Fibroblast of peridontal ligament (primary cell): ENCODE data around the gene CHAD.

Experiments used
- DNase-seq: peaks from one replicate; pipeline ENCODE4 v3.0.0-alpha.2; 2010; ENCODE audit errors: extremely low read depth

The CHAD gene

GRCh38 chr17:50468304-50469207 is at the start of gene CHAD:
Gene CHAD, minus strand, starts transcription at chr17:50468880. Its CDS starts 67 bp downstream, at chr17:50468813.
- DNase-seq = no peak

- DNase-seq = no peak
These were observed 49.1 kb upstream of the CHAD start for GRCh38 chr17:50517504-50518383.

GRCh38 chr17:50517011-50517410 is 48.3 kb upstream of the CHAD start:
- DNase-seq = no peak

GRCh38 chr17:50514936-50515702 is 46.4 kb upstream of the CHAD start:
- peak; percentile 58 for DNase-seq

- no peak for DNase-seq
These were observed 45.7 kb upstream of the CHAD start for GRCh38 chr17:50514388-50514787.

GRCh38 chr17:50513495-50513894 is 44.8 kb upstream of the CHAD start:
- peak; percentile 48 for DNase-seq

- peak; percentile 17 for DNase-seq
These were observed 42.4 kb upstream of the CHAD start for GRCh38 chr17:50511058-50511457.

- peak; percentile 21 for DNase-seq
These were observed 40.1 kb upstream of the CHAD start for GRCh38 chr17:50508573-50509460.

GRCh38 chr17:50507871-50508572 is 39.3 kb upstream of the CHAD start, which contains the start of gene MYCBPAP:
Gene MYCBPAP, plus strand, starts transcription at chr17:50508439. Its CDS starts 236 bp downstream, at chr17:50508675.
- peak; percentile 76 for DNase-seq

- DNase-seq = no peak
These were observed 37.6 kb upstream of the CHAD start for GRCh38 chr17:50506298-50506697.

- no peak for DNase-seq
These were observed 37.0 kb upstream of the CHAD start for GRCh38 chr17:50505591-50506130.

GRCh38 chr17:50502301-50502990 is 33.8 kb upstream of the CHAD start:
- no peak for DNase-seq

- peak; percentile 46 for DNase-seq
These were observed 32.4 kb upstream of the CHAD start for GRCh38 chr17:50501054-50501453.

- no peak for DNase-seq
These were observed 31.0 kb upstream of the CHAD start for GRCh38 chr17:50499721-50500120.

- no peak for DNase-seq
These were observed 30.6 kb upstream of the CHAD start for GRCh38 chr17:50499270-50499669.

- DNase-seq = no peak
These were observed 29.6 kb upstream of the CHAD start for GRCh38 chr17:50498021-50498874.

- DNase-seq = peak; percentile 27
These were observed 27.2 kb upstream of the CHAD start for GRCh38 chr17:50495918-50496317.

GRCh38 chr17:50495217-50495823 is 26.6 kb upstream of the CHAD start:
- DNase-seq = no peak
